Measurements from ENCODE around the gene CALN1.

CALN1 gene

GRCh38 chr7:72325561-72325960 is 86.6 kb downstream of the CALN1 start:
- no peak for DNase-seq (ENCODE audit: low spot score)

DNA sequence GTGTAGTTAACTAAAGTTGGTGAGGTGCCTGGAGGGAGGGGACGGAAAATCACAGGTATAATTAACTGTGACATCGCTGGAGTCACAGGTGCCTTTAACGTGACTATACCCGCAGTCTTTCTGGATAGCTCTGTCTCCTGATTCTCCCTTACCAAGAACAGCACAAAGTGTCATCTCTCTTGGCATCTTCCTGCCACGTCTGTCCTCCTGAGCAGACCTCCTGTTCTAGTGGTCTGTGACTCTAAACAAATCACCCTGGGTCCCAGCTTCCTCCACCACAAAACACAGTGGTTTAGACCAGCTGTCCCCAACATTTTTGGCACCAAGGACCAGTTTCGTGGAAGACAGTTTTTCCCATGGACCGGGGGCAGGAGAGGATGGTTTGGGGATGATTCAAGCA is 90.5 kb downstream of the CALN1 start:
- DNase-seq (ENCODE audit: low spot score): peak; percentile 53

GRCh38 chr7:72321081-72321480 is 91.1 kb downstream of the CALN1 start:
- DNase-seq (ENCODE audit: low spot score): no peak

GRCh38 chr7:72317341-72317740 is 94.8 kb downstream of the CALN1 start:
- DNase-seq (ENCODE audit: low spot score): no peak

DNA sequence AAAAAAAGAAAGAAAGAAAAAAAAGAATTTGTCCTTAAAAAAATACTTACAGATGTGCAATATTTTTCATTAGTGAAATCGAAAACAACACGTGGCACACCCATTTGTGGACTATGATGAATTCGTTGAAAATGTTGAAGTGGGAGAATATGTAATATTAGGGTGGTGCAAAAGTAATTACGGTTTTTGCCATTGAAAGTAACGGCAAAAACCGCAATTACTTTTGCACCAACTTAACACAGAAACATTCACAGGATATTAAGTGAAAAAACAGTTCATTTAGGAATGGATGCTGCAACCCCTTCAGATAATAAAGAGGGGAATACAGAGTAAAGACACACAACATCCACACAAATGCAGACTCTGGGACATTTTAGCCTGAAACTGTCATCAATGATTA is 96.0 kb downstream of the CALN1 start:
- no peak for DNase-seq (ENCODE audit: low spot score)

DNA sequence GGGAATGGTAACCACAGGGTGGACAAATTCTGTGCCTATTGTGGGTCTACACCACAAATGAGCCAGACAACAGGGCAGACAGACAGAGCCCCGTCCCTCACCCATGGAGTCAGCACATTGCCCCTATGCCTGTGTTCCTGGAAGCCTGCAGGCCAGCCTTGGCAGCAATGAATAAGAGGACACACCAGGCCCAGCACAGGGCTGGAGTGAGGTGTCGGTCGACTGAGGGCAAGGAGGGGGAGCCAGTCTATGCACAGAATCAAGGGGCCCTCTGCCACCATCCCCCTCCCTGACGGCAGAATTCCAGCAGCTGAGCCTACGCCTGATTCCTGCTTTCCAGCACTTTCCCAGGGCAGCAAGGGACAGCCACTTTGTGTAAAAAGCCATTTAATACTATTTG is 98.2 kb downstream of the CALN1 start:
- DNase-seq (ENCODE audit: low spot score): no peak

DNA sequence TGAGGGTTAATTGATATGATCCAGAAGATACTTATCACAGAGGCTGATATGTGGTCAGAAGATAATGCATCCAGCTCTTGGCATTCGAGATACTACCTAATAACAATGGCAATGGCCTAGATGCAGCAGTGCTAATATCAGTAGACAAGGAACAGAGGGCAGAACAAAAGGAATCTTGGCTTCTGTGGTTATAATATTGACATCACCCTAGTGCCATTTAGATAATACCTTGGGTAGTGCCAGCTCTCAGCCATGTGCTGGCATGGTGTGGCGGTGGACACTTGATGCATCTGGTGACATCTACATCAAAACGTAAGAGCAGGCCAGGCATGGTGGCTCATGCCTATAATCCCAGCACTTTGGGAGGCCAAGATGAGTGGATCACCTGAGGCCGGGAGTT is 101.8 kb downstream of the CALN1 start:
- DNase-seq (ENCODE audit: low spot score): no peak

- peak; percentile 89 for DNase-seq (ENCODE audit: low spot score)
Observed at GRCh38 chr7:72309476-72309875, 102.7 kb downstream of the CALN1 start.

- peak; percentile 84 for DNase-seq (ENCODE audit: low spot score)
Observed at GRCh38 chr7:72308986-72309385, 103.2 kb downstream of the CALN1 start.

- no peak for DNase-seq (ENCODE audit: low spot score)
Observed at GRCh38 chr7:72307566-72307965, 104.6 kb downstream of the CALN1 start.

GRCh38 chr7:72298912-72299311 is 113.2 kb downstream of the CALN1 start:
- peak; percentile 56 for DNase-seq (ENCODE audit: low spot score)

DNA sequence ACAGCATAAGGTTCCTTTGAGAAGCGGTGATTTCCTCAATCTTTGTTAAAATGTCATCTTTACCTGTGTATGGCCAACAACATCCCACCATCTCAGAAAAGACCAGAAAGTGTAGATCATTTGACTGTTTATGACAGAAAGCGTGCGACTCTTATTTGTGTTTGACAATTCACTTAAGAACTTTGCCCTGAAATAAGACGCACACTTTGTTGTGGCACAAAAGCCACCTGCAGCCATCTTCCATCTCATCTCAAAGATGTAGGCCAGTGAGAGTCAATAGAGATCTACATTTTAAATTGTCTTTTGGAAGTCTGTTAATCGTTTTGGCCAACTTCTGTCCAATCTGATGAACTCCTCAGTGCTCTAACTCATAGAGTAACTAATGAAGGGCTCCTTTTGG is 114.0 kb downstream of the CALN1 start:
- no peak for DNase-seq (ENCODE audit: low spot score)

- peak; percentile 27 for DNase-seq (ENCODE audit: low spot score)
Observed at GRCh38 chr7:72297636-72298035, 114.5 kb downstream of the CALN1 start.

DNA sequence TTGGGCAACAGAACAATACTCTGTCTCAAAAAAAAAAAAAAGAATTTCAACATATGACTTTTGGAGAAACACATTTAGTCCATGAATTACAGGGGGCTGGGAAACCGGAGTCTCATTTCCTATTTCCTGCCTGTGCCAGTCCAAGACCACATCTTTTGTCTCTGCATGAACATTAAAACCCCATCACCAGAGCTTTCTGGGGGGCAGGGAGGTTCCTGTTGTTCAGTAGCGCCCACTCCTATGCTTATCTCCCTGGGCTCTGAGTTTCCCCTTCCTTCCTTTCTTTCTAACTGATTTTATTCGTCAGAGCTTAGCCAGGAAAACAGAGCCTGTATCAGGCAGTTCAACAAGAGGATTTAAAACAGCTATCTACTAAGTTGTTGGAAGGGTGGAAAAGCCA is 119.3 kb downstream of the CALN1 start:
- DNase-seq (ENCODE audit: low spot score): no peak

DNA sequence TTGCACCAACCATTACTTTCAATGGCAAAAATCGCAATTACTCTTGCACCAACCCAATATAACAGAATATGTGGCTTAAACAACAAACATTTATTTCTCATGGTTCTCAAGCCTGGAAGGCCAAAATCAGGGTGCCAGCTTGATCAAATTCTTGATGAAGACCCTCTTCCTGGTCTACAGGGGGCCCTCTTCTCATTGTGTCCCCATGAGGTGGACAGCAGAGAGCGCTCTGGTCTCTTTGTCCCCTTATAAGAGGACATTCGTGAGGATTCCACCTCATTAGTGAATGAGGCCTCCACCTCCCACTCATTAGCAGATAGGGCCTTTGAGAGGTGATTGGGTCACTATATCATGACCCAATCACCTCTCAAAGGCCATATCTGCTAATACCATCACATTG is 120.0 kb downstream of the CALN1 start:
- DNase-seq (ENCODE audit: low spot score): no peak

- peak; percentile 73 for DNase-seq (ENCODE audit: low spot score)
Observed at GRCh38 chr7:72286519-72286918, 125.6 kb downstream of the CALN1 start.

GRCh38 chr7:72283309-72283708 is 128.8 kb downstream of the CALN1 start:
- no peak for DNase-seq (ENCODE audit: low spot score)

- DNase-seq (ENCODE audit: low spot score): no peak
Observed at GRCh38 chr7:72281308-72281707, 130.8 kb downstream of the CALN1 start.

GRCh38 chr7:72279203-72279602 is 132.9 kb downstream of the CALN1 start:
- DNase-seq (ENCODE audit: low spot score): no peak

- no peak for DNase-seq (ENCODE audit: low spot score)
Observed at GRCh38 chr7:72278550-72278949, 133.6 kb downstream of the CALN1 start.

DNA sequence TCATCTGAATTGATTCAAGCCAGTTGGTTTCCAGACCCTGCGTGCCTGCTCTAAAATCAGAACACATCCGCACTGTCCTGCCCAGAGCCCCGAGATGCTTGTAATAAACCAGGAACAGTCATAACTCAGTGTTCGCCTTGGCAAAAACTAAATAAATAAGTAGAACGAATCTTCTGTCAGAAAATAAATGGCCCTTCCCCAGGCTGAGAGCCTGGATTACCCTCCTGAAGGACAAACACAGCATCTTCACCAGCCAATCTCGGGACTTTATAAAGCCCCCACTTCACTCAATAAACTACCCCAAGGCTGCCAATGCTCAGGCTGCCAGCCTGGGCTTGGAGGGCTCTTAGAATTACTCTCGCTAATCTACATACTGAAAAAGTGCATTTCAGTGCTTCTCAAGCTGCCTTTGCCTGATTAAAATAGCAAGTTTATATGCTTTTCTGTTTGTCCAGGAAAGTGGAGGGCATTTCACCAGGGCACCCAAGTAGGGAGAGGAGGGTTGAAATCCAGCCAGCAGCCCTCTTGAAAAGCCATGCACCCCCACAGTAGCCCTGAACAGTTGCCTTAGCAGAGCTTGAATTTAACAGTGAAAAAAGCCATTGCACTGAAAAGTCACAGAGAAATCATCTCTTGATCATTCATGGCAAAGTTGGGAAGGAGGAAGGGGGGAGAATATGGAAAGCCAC is 136.6 kb downstream of the CALN1 start:
- no peak for DNase-seq (ENCODE audit: low spot score)

GRCh38 chr7:72272479-72272878 is 139.7 kb downstream of the CALN1 start:
- no peak for DNase-seq (ENCODE audit: low spot score)

GRCh38 chr7:72268796-72269195 is 143.3 kb downstream of the CALN1 start:
- DNase-seq (ENCODE audit: low spot score): no peak

DNA sequence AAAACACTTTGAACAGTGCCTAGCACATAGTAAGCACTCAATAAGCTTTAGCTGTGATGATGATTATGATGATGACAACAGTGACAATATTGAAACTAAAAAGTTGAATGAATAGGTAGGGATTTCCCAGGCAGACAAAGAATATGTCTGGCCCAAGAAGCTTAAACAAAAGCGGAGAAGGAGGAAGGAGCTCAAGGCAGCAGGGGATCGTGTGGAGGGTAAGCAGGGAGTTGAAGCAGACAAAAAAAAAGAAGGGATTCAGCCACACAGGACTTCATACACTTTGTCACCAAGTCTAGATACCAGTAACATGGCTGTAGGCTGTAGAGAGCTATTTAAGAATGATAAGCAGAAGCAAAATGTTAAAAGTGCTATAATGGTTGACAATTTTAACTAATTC is 144.0 kb downstream of the CALN1 start:
- DNase-seq (ENCODE audit: low spot score): no peak

Data from cerebellar cortex (tissue), 1 donor.